Ureter (tissue), 1 donor: ENCODE data around the gene SLC25A45. TPM values are rescaled to one million over a fixed set of nuclear protein-coding genes. Genes with fewer than 3 reads are reported as not detected.
A peak's percentile ranks its signal among the peaks of the same experiment; 100 is the strongest.

ENCODE experiments used
- DNase-seq: peaks from one replicate; pipeline ENCODE4 v3.0.0-alpha.2; 2020; ENCODE audit warnings: low spot score
- total RNA-seq: library from RNA; stranded (reverse); gene quantifications from one replicate; pipeline ENCODE4 v1.2.4, GENCODE V29; 2023
- donor health status: DM: yes; HTN: yes; CAD: no.

Gene SLC25A45
- total RNA-seq, 1 donor from 2014 or later: 9.4 TPM

DNA sequence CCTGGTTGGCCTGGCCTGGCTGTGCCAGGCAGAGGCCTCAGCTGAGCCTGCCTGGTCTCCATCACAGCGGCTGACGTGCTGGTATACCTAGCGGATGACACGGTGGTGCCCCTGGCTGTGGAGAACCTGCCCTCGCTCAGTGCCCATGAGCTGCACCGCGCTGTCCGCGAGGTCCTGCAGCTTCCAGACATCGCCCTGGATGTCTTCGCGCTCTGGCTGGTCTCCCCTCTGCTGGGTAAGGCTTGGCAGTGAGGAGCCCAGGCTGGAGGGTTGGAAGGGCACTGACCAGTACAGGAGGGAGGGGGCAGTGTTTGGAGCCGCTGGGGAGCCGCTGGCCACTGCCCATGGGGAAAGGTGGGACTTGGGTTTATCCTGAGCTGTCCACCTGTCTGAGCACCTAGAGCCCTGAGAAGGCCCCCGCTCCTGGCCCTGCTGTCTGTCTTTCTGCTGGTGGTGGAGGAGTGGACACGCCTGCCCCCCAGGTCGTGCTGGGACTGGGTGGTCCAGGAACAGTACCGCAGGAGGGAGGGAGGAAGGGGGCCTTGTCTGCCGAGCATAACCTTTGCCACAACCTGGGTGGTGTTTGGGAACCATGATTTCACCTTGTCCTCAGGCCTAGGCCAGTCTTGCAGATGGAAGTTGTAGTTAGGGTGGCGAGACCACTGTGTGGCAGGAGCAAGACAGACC lies 7.0 kb upstream of the SLC25A45 start:
- DNase-seq: no peak

DNA sequence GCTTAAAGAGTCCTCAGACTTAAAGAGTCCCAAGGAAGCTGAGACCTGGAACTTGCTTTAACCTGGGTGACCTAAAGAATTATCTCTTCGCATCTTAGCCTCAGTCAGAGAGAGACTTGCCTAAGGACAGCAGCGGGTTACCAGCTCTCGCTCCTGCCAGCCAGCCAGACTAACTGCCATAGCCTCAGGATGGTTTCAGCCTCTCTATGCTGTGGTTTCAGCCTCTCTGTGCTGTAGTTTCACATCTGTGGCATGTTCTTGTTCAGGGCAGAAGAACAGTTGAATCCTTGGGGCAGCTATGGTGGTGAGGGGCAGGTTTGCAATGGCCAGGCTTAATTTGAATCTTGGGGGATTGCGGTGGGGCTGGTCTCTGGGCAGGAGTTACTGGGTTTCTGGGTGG lies 6.3 kb upstream of the SLC25A45 start:
- DNase-seq: no peak

DNA sequence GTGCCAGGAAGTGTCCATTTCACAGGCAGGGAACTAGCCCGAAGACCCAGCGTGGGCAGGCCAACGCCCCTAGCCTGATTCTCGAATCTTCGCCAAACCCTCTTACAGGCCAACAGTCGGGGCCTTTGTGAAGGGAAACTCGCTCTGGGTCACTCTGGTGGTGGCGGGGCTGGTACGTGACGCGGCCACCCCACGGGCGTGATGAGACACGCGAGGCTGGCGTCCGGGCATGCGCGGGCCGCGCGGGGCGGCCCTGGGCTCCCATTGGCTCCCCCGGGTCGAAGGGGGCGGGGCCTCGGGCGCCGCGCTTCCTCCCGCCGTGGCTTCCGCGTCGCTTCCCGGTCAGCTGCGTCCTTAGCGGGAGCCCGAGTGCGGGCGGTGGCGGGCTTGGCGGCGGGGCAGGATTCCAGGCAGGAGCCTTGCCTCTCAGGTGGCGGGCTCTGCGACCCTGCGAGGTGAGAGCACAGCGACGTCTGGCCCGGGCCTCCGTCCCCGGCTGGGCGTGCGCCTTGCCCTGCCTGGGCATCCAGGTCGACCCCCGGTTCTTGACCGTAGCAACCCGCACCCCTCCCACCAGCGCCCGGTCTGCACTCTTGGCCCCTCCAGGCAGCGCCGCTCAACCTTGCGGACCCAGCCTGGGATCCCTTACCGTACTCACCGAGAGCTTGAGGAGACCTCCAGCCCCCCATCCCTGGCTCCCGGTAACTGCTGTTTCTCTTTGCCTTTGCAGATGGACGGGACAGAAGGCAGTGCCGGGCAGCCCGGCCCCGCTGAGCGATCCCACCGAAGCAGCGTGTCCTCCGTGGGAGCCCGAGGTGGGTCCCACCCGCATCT lies 4.1 kb upstream of the SLC25A45 start, which contains the start of gene FRMD8:
Gene FRMD8, plus strand, starts transcription at position 331 of the 834 bp plus-strand sequence. Its CDS starts 400 bp downstream, at position 731.
- DNase-seq: peak; percentile 94

DNA sequence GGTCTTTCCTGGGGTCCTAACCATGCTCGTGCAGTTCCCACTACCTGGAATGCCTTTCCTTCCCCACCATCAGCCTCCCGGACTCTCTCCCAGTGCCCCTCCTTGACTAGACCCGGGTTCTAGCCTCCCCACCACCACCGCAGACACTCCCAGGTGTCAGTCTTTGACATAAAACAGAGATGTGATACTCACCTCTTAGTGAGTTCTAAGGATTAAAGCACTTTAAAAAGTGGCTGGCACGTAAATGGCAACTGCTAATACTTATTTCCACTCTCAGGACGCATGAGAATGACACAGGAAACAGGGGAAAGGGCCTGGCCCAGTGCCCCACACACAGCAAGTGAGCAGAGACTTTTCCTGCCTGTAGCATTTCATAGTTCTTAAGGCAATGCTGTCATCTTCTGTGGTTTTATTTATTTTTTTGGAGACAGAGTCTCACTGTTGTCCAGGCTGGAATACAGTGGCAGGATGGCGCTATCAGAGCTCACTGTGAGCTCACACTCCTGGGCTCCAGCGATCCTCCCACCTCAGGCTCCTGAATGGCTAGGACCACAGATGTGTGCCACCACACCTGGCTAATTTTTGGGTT lies 1.9 kb upstream of the SLC25A45 start:
- no peak for DNase-seq

DNA sequence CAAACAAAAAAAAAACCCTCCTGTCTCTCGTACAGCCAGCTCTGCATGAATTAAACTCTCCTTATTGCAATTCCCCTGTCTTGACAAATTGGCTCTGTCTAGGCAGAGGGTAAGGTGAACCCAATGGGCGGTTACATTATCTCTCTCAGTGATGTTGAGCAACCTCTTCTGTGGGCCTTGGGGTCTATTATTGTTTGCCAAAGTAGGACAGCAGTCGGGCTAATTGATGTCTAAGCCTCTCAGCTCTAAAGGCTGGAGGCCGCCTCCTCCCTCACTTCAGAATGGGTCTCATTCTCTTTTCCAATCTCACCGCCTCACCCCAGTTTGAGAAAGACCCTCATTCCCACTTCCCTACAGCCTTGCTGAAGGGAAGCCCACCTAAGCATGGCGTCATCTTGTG lies 1.3 kb upstream of the SLC25A45 start:
- DNase-seq: no peak

DNA sequence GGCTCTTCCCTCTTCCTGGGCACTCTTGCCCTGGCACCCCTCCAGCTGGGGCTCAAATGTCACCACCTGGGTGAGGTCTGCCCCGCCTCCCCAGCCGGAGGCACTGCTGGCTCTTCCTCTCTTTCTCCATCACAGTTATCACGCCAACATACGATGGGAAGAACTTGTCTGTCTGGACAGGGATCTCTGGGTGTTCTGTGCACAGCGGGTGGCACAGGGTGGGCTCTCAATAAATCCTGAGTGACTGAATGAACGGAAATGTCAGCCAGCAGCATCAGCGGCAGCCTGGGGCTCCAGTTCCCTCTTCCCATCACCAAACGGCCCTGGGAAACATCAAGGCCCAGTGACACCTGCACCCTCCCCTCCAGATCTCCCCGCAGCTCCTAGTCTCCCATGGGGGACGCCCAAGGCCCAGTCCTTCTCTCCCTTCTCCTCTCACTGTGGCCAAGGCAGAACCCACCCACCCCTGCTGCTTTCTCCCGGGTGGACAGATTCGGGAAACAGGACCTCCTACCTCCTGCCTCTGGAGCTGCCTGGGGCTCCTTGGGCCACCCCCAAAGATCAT lies 440 bp upstream of the SLC25A45 start:
- no peak for DNase-seq

DNA sequence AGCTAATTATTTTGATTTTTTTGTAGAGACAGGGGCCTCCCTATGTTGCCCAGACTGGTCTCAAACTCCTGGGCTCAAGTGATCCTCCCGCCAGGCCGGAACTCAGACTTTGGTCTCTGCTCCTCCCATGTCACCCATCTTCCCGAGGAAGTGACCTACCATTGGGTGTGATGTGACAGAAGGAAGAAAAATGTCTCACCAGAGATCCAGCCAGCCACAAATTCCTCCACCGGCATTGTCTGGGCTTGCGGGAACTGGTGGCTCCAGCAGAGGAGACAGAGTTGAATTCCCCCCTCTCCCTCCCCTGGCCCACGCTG lies 772 bp downstream of the SLC25A45 start:
- DNase-seq: peak; percentile 91

DNA sequence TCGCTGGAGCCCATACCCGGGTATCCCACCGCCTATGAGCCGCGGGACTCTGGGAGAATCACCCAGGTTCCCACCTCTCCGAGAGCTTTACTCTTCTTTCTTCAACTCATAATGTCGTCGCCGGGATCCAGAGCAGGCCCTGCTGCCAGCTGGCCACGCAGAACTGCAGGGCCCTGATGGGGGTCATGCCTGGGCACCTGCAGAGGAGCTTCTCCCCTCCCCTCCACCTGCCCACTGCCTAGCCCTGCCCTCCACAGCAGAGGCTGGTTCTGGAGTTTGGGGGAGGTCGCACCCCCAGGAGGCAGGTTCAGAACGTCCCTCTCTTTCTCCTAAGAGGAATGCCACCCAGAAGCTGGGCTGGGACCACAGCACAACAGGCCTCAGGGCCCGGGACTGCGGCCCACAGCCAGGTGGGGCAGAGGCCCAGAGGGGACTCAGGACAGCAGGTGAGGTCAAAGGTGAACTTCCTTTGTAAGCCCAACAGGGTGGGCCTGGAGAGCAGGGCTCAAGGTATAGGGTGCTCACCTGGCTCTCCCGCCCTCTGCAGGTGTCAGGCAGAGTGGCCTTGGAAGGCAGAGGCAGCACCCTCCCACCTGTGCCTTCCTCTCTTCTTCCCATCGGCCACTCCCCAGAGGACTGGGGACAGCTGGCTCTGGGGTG lies 1.9 kb downstream of the SLC25A45 start:
- no peak for DNase-seq

DNA sequence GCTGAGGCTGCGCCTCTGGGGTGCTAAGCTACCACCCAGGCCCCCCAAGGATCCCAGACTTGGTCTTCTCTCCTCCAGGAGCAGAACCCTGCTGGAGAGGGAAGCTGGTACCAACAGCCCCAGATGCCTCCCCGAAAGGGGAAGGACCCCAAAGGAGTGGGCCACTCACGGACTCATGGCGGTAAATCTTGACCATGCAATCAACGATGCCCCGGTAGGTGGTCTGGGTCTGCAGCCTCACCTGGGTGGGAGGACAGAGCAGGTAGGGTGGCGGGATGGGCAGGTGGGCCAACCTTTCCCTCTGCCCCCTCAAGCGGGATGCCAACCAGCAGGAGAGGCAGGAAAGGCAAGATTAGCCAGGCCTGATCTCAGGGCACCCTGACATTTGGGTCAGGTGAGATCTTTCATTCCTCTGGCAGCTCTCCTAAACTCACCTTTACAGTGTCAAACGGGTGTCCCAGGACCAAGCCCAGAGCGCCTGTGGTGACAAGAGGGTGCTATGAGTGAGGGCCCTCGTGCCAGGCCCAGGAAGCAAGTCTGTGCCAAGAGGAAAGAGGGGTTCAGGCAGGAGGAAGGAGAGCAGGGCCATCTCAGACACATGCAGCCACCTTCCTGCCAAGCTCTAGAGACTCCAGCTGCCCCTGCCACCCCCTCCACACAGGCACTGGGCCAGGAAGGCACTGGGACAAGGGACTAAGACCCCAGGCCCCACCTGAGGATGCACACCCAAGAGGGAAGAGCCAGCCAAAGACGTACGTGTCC lies 2.6 kb downstream of the SLC25A45 start:
- DNase-seq: no peak

DNA sequence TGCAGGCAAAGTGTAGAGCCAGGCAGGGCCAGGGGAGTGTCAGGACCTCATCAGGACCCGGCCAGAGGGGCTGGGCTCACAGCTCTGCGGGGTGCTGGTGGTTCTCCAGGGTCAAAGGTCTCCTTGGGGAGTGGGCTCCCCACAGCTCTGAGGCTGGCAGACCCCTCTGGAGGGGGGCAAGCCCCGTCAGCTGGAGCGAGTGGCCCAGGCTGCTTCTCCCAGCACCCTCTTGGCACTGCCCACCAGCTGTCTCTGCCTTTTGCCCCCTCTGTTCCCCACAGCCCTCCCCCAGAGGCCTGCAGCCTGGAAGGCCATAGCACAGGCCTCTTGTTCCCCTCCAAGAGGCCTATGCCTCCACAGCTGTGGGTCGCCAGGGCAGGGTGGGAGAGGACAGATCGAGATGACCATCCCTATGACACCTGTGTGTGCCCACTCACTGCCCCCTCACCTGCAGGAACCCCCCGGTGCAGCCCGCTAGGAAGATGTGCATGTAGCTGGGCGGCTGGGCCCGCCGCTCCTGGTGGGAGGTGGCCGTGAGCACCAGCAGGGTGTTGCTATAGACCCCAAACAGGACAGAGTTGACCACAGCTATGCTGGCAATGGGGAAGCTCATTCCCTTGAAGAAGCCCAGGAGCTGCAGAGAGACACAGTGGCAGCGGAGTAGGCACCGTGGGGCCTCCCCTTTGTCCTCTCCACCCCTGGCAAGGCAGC lies 3.4 kb downstream of the SLC25A45 start:
- no peak for DNase-seq

DNA sequence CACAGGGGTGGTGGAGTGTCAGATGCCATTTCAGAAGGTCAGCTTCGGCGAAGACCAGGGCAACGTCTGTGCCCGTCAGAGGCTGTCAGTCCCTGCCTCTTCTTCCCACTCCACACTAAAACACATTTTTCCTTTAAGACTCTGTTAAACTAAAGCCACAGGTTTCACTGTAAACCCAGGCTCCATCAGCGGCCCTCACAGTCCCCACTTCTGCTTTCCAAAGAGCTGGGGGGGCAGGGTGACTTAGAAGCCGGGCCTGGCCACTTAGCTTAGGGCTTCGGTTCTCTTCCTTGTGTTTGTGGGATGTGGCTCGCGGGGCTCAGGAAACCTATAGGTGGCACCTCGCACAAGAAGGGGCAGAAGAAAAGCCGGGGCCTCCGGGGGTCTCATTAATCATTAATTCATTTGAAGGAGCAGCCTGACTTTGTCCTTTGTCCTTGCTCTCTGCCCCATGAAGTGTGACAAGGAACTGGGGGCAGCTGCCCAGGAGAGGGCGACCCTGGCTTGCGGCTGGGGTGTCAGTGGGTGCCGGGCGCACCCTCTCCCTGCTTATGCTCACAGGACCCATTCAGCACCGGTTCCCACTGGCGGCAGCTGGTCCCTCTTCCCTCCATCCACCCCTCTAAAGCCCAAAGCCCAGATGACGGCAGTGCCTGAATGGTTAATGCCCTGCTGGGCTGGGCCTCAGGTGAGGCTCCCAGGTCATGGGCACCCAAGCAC lies 4.1 kb downstream of the SLC25A45 start:
- no peak for DNase-seq

DNA sequence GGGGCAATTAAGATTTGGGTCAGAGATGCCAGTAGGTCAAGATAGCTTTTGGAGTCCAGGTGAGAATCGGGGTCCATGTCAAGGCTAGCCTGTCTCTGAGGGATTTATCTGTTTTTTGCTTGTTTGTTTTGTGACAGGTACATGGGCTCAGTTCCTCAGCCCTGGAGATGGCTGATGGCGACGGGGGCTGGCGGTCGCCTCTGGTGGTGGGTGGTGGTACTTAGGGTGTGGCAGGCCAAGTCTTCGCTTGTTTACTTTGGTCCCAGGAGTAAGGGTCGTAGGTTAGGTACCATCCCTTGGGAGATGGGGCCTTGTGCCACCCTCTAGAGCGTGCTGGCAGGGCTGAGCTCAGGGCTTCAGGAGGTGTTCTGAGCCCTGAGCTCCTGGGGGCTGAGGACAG lies 4.7 kb downstream of the SLC25A45 start:
- no peak for DNase-seq

DNA sequence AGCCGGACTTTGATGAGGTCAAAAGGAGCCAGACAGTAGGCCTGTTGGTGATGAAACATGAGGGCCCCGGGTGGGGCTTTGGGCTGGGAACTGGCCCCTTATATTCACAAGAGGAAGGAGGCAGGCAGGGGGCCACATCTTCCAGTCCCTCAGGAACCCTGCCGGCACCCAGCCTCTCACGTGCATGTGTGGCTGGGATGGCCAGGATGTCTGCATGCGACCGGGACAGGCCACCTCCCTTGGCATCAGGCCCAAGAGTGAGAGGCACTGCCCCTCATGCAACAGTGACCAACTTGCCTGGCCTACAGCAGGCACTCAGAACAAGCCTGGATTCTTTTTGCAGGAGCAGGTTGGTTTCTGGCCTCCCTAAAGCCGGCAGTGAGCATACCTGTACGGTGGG lies 5.4 kb downstream of the SLC25A45 start:
- DNase-seq: no peak

DNA sequence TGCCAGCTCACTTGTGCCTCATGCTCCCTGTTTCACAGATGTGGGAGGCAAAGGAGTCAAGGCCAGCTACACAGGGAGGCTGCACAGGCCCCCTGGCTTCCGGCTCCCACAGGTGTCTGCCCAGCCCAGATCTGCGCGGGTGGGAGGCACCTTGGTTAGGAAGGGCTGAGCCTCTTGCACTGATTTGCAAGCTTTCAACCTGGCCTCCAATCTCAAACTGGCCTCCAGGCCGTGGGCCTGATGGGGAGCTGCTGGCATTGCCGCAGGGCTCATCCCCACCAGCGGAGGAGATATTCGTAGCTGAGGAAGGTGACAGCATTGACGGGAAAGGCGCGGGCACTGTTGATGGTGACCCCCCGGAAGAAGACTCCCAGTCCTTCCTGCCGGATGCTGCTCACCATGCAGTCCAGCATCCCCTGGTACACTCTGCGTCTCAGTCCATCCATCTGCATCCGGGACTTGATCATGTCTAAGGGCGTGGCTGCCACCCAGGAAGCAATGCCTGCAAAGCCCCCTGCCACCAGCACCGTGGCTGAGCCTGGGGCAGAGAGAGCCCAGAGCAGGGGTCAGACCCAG lies 6.2 kb downstream of the SLC25A45 start:
- no peak for DNase-seq

DNA sequence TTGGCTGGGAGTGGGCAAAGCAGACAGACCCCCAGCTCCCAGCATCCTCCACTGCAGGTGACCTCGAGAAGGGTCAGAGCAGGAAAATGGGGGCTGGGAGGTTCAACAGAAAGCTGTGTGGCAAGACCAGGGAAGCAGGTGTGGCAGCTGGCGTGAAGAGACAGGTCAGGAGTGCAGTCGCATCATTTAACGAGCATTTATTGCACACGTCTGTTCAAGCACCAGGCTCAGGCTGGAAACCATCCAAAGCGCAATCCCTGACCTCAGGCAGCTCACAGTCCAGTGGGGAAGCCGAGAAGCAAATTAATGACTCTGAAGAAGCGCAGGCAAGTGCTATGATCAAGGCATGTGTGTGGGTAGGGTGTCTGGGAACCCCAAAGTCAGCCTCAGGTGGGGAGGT lies 7.4 kb downstream of the SLC25A45 start:
- DNase-seq: no peak

DNA sequence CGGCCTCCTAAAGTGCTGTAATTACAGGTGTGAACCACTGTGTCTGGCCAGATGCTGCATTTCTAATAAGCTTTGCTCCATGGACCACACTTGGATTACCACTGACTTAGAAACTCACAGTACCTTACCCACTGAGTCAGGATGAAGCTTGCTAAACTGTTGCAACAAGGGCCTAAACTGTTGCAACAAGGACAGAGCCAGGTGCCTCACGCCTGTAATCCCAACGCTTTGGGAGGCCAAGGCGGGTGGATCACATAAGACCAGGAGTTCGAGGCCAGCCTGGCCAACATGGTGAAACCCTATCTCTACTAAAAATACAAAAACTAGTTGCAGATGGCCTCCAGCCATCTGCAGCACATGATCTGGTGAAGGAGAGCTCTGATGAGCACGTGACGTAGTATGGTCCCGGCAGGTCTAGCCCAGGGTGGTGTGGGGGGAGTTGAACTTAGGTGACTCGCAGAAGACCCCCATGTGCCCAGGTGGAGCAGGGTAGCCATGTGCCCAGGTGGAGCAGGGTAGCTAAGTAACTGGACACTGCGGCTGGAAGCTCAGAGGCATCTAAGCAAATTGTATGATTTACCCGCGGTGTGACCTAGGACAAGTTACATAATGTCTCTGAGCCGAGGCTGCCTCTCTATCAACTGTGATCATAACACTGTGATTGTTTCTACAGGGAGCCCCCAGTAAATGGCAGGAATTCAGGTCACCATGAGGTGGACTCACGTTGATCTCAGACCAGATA lies 8.4 kb downstream of the SLC25A45 start:
- no peak for DNase-seq

DNA sequence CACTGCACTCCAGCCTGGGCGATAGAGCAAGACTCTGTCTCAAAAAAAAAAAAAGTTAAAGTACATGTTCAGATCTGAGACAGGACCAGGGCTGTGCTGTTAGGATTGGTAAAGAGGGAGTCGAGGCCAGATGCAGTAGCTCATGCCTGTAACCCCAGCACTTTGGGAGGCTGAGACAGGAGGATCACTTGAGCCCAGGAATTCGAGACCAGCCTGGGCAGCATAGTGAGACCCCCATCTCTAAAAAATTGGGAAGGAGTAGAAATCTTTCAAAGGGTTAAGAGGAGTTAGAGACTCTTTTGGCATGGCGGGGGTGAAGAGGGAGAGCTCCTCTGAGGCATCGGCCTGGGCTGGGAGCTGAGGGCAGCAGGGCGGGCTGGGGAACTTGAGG lies 11.8 kb downstream of the SLC25A45 start:
- no peak for DNase-seq

DNA sequence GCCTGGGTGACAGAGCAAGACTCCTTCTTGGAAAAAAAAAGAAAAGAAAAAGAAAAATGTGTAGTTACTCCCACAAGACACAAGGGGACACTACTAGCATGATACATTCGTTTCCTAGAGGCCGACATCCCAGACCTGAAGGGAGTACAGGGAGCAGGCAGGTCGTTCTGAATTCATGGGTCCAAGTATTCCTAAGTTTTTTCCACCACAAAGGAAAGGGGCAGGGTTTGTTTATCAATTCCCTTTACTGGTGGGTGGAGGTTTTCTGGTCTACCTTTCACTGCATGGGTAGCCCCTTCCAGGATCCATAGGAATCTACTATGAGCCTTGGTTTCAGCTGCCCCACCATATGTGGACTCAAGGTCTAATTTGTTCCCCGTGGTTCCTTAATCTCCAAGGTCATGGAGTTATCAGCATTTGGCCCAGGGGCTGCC lies 16.1 kb downstream of the SLC25A45 start:
- peak; percentile 51 for DNase-seq

DNA sequence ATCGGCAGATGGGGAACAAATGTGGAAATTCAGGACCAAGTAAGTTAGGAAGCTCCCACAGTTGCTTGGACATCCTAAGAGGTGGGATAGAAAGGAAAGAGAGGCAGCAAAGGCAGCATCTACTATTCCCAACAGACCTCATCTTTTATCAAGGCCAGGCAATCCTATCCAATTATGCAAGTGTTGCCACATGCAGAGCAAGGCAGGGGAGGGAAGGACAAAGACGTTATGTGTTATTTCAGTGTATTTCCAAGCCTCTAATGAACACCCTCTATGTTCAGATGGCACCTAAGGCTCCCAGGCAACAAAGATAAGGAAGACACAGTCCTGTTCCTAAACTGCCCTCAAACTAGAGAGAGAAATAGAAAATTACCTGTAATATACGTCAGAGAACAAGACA lies 18.7 kb downstream of the SLC25A45 start:
- DNase-seq: no peak
